ENCODE data around the gene ULK1.

- TF ChIP-seq POLR2A (IDR thresholded peaks at IDR 0.05; ENCODE audit: low read length) (peak; percentile 53), GATA1 (IDR thresholded peaks at IDR 0.05; ENCODE audit: low read depth, low read length) (no peak)
Measured at GRCh38 chr12:131894313-131894860, at the start of gene ULK1.
